Stimulated activated CD8-positive, alpha-beta memory T cell treated with anti-CD3 and anti-CD28 coated beads, Interleukin-12 subunit alpha, Interleukin-12 subunit beta, amount 100 ng/mL, for 4 hours (primary cell): Measurements from ENCODE around the gene TRIM25.
A peak's percentile ranks its signal among the peaks of the same experiment; 100 is the strongest.
"Not testable (repeated sequence)": the region's sequence is repeated elsewhere in the genome, so short reads cannot be mapped to it uniquely, and the experiment has no call there.

ENCODE experiments used
- DNase-seq: peaks from one replicate; pipeline ENCODE4 v3.0.0-alpha.2; 2020; ENCODE audit warnings: low read depth

Gene TRIM25

GRCh38 chr17:56913867-56914580 lies at the start of gene TRIM25:
TSS of gene TRIM25 (minus strand) at chr17:56914049. CDS start at chr17:56913988, 61 bp downstream.
- DNase-seq, result peak; percentile 82

GRCh38 chr17:56960596-56961538 lies 47.0 kb upstream of the TRIM25 start, which contains the start of gene COIL:
TSS of gene COIL (minus strand) at chr17:56961050. CDS start at chr17:56961019, 31 bp downstream.
- peak; percentile 84 for DNase-seq

GRCh38 chr17:56956992-56957391 lies 43.1 kb upstream of the TRIM25 start:
- no peak for DNase-seq

GRCh38 chr17:56949595-56949994 lies 35.7 kb upstream of the TRIM25 start:
- no peak for DNase-seq

DNA sequence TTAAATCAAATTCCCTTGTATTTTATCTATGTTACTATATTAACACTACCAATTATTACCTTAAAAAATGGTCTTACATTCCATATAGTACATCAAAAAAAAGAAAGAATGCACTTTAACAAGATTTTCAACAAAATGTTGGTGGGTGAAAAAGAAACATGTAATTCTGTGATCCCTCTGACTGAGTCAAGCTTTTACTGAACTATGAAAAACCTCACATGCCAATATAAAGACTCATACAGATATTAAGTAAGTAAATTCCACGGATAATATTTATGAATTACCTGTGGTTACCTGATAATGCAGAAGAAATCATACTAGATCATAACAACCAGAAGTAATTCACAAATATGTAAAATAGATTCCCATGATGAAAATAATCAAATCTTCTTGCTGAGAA lies 34.6 kb upstream of the TRIM25 start:
- DNase-seq, result no peak

DNA sequence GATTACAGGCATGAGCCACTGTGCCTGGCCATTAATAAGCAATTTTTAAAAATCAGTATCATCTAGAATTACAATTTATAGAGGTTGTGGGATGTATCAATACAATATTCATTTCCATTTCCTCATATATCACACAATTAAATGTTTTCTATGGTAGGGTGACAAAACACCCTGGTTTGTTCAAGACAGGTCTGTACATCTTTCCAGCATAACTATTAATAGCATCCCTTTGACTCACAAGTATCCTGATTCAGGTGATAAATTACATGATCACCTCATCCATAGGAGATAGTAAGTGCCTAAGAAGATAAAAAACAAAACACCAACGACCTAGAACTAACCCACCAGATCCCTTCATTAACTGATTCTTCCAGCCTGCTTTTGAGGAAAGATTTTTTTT lies 33.9 kb upstream of the TRIM25 start:
- no peak for DNase-seq

DNA sequence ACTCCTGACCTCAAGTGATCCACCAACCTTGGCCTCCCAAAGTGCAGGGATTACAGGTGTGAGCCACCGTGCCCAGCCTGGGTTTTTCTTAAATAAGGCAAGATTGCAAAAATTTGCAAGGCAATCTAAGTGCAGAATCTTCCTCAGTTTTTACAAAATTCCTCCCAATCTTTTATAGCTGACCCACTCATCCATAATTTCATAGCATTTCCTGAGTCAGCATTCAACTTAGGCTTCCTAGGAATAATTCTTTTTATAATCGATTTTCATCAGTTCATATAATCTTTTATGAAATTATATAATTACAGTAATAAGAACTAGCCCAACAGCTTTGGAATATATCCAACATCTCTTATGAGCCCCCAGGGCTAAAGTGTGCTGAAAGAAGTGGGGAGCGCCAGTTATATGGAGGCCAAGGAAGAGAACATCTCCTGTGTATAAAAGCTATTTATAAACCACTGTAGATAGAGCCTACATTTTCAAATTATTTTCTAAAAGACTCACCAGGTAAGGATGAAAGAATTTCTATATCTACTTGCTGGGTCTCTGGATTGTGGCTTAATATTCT lies 32.2 kb upstream of the TRIM25 start:
- no peak for DNase-seq

GRCh38 chr17:56943505-56944125 lies 29.8 kb upstream of the TRIM25 start:
- DNase-seq, result no peak

DNA sequence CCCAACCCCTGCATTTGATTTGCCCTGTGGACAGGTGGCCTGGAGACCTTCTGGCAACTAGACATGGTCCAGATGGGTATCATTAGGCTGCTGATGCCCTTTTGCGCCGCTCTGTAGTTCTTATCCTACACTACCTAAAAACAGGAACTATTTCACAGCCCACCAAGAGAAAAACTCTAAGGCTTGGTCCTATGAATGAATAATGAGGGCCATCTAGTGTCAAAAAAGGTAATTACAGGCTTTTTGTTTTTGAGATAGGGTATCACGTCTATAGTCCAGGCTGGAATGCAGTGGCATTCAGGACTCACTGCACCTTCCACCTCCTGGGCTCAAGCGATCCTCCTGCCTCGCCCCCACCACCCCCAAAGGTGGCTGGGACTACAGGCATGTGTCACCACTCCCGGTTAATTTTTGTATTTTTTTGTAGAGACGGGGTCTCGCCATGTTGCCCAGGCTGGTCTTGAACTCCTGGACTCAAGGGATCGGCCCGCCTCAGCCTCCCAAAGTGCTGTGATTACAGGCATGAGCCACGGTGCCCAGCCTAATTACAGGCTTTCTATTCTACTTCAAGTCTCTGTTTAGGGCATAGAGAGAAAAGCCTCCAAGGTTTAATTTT lies 26.1 kb upstream of the TRIM25 start:
- DNase-seq, result no peak

- DNase-seq, result not testable (repeated sequence)
Measured at GRCh38 chr17:56938206-56938605, 24.4 kb upstream of the TRIM25 start.

DNA sequence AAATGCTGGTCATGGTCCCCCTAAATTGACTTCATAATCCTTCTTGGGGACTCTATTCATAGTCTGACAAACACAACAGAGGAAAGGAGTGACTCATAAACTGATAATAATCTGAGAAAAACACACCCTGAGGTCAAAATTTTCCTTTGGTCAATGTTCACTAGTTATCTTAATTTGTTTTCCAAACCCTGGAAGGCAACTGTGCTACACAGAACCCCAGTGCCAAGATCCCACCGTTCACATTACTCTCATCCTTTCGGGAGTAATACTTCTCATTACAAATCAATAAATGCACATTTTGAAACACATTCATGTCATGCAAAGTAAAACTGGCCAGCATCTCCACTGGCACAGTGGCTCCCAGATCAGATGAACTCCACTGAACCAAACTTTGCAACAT lies 23.8 kb upstream of the TRIM25 start:
- no peak for DNase-seq

- DNase-seq, result no peak
Measured at GRCh38 chr17:56936697-56937322, 23.0 kb upstream of the TRIM25 start.

DNA sequence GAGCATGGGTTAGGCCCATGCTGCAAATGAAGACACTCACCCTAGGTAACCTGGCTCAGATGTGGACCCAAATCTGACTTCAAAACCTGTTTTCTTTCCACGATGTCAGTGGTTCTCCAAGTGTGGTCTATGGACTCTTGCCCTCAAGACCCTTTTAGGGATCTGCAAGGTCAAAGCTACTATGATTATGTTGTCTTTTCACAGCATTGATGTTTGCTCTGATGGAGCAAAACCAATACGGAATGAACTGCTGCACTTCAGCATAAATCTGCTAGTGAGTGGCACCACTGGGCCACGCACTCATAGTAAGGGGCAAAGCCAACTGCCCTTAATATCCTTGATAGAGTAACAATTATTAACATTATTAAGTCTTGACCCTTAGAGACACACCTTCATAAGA lies 21.6 kb upstream of the TRIM25 start:
- no peak for DNase-seq

GRCh38 chr17:56934280-56934679 lies 20.4 kb upstream of the TRIM25 start:
- DNase-seq, result no peak

GRCh38 chr17:56933868-56934267 lies 20.0 kb upstream of the TRIM25 start:
- DNase-seq, result no peak

- DNase-seq, result no peak
Measured at GRCh38 chr17:56933151-56933745, 19.4 kb upstream of the TRIM25 start.

- no peak for DNase-seq
Measured at GRCh38 chr17:56930739-56931337, 17.0 kb upstream of the TRIM25 start.

GRCh38 chr17:56929362-56929969 lies 15.6 kb upstream of the TRIM25 start:
- DNase-seq, result no peak

- DNase-seq, result no peak
Measured at GRCh38 chr17:56928586-56928985, 14.7 kb upstream of the TRIM25 start.

DNA sequence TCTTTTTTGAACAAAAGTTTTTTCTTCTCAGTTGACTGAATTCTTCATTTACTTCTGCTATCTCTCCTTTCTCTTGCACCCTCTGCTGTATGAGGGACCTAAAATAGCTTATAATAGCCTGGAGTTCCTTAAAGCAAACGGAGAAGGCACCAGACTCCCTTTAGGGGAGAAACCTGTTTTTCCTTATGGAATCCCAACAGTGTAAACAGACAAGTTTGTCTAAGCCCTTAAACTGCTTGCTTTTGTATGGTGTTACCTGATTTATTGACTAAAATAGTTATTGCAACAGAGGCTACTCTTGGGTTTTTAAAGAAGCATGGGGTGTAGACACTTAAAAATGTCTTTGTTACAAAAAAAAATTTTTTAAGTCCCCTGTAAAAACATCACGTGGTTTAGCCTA lies 12.9 kb upstream of the TRIM25 start:
- no peak for DNase-seq
